ENCODE data around the gene CASK. TPM values are rescaled to one million over a fixed set of nuclear protein-coding genes. Genes with fewer than 3 reads are reported as not detected.

CASK gene
- total RNA-seq, 2 donors from 2014 or later, result 15.0 to 17.0 TPM

GRCh38 chrX:41958861-41959260, 35.5 kb upstream of the CASK start:
- no peaks in the 10 kb centered on the region for H3K36me3 ChIP-seq
- no peak for TF ChIP-seq CTCF (IDR thresholded peaks at IDR 0.05)
- no peaks in the 10 kb centered on the region for H3K9me3 ChIP-seq
- H3K4me3 ChIP-seq, result no peak overlapping the region
- H3K4me1 ChIP-seq, result no peaks in the 10 kb centered on the region
- DNase-seq (ENCODE audit: low spot score), result no peak
- no peak overlapping the region for H3K27ac ChIP-seq
- no peaks in the 10 kb centered on the region for H3K27me3 ChIP-seq

GRCh38 chrX:41956027-41956426, 32.7 kb upstream of the CASK start:
- Histone ChIP-seq H3K27me3 (no peaks in the 10 kb centered on the region), H3K9me3 (no peaks in the 10 kb centered on the region), H3K4me3 (no peak overlapping the region), H3K4me1 (no peaks in the 10 kb centered on the region), H3K27ac (no peak overlapping the region), H3K36me3 (no peaks in the 10 kb centered on the region)
- DNase-seq (ENCODE audit: low spot score), result no peak
- no peak for TF ChIP-seq CTCF (IDR thresholded peaks at IDR 0.05)

GRCh38 chrX:41952102-41952501, 28.7 kb upstream of the CASK start:
- Histone ChIP-seq H3K27ac (no peak overlapping the region), H3K4me1 (no peaks in the 10 kb centered on the region), H3K4me3 (no peak overlapping the region), H3K9me3 (no peaks in the 10 kb centered on the region), H3K27me3 (no peaks in the 10 kb centered on the region), H3K36me3 (no peaks in the 10 kb centered on the region)
- TF ChIP-seq CTCF (IDR thresholded peaks at IDR 0.05), result no peak
- no peak for DNase-seq (ENCODE audit: low spot score)

- Histone ChIP-seq H3K4me1 (no peaks in the 10 kb centered on the region), H3K27me3 (no peaks in the 10 kb centered on the region), H3K27ac (no peak overlapping the region), H3K36me3 (no peaks in the 10 kb centered on the region), H3K4me3 (no peak overlapping the region), H3K9me3 (no peaks in the 10 kb centered on the region)
- DNase-seq (ENCODE audit: low spot score), result no peak
- TF ChIP-seq CTCF (IDR thresholded peaks at IDR 0.05), result no peak
Observed at GRCh38 chrX:41946989-41947612, 23.7 kb upstream of the CASK start.

- Histone ChIP-seq H3K9me3 (no peaks in the 10 kb centered on the region), H3K27me3 (no peaks in the 10 kb centered on the region), H3K27ac (no peak overlapping the region), H3K36me3 (no peaks in the 10 kb centered on the region), H3K4me1 (no peaks in the 10 kb centered on the region), H3K4me3 (no peak overlapping the region)
- no peak for DNase-seq (ENCODE audit: low spot score)
- TF ChIP-seq CTCF (IDR thresholded peaks at IDR 0.05), result no peak
Observed at GRCh38 chrX:41946235-41946634, 22.9 kb upstream of the CASK start.

GRCh38 chrX:41935832-41936231, 12.5 kb upstream of the CASK start:
- no peaks in the 10 kb centered on the region for H3K27me3 ChIP-seq
- TF ChIP-seq CTCF (IDR thresholded peaks at IDR 0.05), result no peak
- no peaks in the 10 kb centered on the region for H3K36me3 ChIP-seq
- H3K27ac ChIP-seq, result no peak overlapping the region
- H3K4me3 ChIP-seq, result no peak overlapping the region
- no peaks in the 10 kb centered on the region for H3K4me1 ChIP-seq
- H3K9me3 ChIP-seq, result no peaks in the 10 kb centered on the region
- no peak for DNase-seq (ENCODE audit: low spot score)
